ENCODE data around the gene MINDY4.

- TF ChIP-seq CTCF (IDR thresholded peaks at IDR 0.05) (no peak), POLR2A (IDR thresholded peaks at IDR 0.05) (no peak)
These were observed 106.8 kb downstream of the MINDY4 start for GRCh38 chr7:30877993-30878392.

Measured in right lobe of liver (tissue), 4 donors.